Endometrium (tissue), 2 donors: ENCODE measurements around the gene CDK19.

Source experiments
- FAIRE-seq: peaks from 2 replicates; lab custom pipeline; 2012; peaks lifted over from hg19 to GRCh38; lab: Jason Lieb, UNC
- donor health status: control.
- donor health status: control.

CDK19 gene

DNA sequence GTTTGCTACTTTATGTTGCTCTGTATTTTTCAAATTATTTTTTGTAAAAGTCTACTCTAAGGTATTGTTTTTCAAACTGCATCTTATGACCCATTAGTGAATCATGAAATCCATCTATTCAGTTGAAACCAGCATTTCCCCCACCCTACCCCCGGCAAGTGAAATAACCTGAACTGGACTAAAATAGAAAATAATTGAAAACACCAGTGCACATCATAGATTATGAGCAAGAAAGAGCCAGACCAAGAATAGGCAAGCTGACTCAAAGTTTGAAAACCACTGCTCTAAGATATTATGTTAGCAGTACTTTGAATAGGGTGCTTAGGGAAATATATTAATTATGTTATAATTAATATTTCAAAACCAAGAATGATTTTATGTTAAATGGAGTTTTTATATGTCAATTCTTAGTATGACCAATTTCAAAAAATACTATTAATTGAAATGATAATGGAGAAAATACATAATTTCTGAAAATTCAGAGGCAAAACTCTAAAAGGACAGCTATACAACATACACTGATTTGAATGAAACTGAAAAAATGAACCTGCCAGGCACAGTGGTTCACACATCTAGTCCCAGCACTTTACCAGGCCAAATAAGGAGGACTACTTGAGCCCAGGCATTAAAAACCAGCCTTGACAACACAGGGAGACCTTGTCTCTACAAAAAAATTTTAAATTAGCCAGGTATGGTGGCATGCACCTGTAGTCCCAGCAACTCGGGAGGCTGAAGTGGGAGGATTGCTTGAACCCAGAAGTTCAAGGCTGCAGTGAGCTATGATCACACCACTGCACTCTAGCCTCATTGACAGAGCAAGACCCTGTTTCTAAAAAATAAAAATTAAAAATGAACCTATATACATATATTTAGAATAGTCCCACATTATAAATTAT lies 112.0 kb downstream of the CDK19 start:
- no peak for FAIRE-seq

DNA sequence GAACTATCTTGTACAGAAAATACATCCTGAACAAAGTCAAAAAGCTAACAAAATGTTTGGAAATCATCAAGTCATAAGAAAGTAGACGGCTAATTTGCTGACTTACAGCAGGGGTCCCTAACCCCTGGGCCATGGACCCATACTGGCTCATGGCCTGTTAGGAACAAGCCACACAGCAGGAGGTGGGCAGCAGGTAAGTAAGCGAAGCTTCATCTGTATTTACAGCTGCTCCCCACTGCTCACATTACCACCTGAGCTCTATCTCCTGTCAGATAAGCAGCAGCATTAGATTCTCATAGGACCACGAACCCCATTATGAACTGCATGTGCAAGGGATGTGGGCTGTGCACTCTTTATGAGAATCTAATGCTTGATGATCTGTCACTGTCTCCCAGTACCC lies 115.5 kb downstream of the CDK19 start:
- no peak for FAIRE-seq

DNA sequence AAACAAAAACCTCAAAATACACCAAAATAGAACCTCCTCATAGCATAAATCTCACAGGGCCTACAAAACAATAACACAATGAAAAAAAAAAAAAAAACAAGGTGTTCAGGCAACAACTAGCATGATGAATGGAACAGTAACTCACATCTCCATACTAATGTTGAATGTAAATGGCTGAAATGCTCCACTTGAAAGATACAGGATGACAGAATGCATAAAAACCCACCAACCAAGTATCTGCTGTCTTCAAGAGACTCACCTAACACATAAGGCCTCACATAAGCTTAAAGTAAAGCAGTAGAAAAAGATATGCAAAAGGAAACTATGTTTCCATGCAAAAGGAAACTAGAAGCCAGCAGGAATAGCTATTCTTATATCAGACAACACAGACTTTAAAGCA lies 121.3 kb downstream of the CDK19 start:
- FAIRE-seq = no peak

- FAIRE-seq = no peak
Observed at GRCh38 chr6:110693296-110693695, 122.0 kb downstream of the CDK19 start.

- no peak for FAIRE-seq
Observed at GRCh38 chr6:110690916-110691315, 124.4 kb downstream of the CDK19 start.

DNA sequence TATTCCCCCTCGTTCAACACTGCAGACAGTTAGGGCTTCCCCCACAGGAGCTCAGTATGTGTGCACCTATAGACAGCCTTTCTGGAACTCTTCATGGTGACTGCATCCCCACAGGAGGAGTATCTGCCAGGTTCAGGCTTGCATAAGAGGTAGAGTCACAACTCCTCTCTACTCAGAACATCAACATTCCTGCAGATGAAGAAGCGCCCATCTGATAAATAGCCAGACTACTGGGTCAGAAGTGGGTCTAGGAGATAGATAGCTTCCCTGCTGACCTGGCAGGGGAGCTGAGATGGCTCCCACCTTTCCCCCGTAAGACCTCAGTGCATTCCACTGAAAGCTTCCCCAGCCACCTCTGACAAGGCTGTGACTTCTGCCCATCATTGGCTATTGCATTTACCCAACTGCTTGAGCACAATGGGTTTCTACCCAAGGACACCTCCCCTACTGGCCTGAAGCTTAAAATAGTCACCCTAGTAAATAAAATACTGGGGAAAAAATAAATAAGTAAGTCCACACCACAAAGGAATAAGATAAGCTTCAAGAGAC lies 125.1 kb downstream of the CDK19 start:
- FAIRE-seq = no peak

GRCh38 chr6:110689275-110689935 lies 125.9 kb downstream of the CDK19 start:
- FAIRE-seq = no peak

GRCh38 chr6:110688661-110689268 lies 126.5 kb downstream of the CDK19 start:
- no peak for FAIRE-seq

DNA sequence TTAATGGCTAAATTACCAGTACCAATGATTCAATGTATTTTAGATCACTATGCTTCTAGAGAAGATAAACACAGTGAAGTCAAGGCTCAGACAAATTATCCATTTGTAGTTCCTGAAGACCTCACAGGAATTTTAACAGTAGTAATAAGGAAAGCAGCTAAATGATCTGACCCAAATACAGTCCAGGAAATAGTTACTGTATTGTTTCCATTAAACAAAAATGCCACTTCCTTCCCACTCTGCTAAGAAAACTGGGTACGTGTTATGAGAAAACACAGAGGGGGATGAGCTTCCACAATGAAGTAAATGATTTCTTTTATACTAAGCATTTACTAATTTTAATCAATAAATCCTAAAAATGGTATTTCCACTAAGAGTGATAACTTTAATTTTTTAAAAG lies 127.9 kb downstream of the CDK19 start:
- FAIRE-seq = no peak

DNA sequence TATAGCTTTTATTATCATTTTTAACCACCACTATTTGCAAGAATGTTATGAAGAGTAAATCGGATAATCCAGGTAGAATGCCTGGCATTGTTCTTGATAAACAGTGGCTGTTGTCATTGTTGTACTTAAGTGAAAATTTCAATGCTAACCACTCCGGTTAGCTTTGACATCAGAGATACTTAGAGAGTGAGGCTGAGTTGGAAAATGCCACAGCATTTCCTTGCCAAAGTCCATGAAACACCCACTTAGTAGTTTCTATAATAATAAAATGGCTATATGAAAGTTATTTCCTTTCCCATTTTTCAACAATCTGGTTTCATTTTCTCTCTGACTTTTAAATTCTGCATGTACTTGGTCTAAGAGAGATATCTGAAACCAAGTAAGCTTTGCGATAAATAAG lies 132.0 kb downstream of the CDK19 start:
- no peak for FAIRE-seq

- peak; percentile 50 for FAIRE-seq
Observed at GRCh38 chr6:110682460-110682853, 132.8 kb downstream of the CDK19 start.

GRCh38 chr6:110681543-110682459 lies 133.5 kb downstream of the CDK19 start:
- no peak for FAIRE-seq

DNA sequence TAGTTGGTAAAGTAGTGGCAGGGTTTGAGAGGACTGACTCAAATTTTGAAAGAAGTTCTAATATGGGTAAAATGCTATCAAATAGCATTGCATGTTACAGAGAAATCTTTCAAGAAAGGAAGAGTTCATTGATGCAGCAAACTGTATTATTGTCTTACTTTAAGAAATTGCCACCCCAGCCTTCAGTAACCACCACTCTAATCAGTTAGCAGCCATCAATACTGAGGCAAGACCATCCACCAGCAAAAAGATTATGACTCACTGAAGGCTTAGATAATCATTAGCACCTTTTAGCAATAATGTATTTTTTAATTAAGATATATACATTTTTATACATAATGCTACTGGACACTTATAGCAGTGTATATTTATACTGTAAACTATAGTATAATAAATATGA lies 138.9 kb downstream of the CDK19 start:
- no peak for FAIRE-seq

GRCh38 chr6:110674096-110674495 lies 141.2 kb downstream of the CDK19 start:
- FAIRE-seq = no peak

DNA sequence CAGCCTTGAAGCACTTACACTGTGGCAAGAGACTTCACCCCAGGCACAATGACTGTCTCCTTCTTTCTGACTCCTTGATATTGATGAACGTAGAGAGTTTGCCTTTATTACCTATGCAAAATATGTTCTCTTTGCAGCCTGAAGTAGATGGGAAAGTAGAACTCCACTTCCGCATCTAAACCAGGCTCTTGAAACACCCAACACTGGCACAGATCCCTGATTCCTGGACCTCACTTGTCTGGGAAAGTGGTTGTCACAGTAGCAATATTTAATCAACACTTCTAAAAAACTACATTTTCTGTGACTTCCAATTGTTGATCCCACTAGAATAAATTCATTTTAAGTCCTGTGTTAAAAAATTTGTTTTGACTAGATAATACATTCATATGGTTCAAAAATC lies 143.1 kb downstream of the CDK19 start:
- FAIRE-seq = no peak

DNA sequence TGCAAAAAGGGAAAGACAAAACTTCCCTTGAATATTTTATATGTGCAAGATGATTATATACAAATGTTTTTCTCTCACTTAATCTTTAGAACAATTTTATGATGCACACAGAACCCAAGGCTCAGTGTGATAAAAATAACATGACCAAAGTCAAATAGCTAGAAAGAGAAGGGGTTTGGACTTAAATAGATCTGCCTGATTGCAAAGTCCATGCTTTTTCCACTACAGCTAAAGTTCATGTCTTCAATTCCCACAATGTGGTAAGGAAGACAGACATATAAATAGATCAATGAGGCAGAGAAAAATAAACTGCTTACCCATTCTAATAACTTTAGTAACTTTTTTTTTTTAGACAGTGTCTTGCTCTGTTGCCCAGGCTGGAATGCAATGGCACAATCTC lies 143.8 kb downstream of the CDK19 start:
- FAIRE-seq = no peak

- FAIRE-seq = no peak
Observed at GRCh38 chr6:110665600-110665999, 149.7 kb downstream of the CDK19 start.

DNA sequence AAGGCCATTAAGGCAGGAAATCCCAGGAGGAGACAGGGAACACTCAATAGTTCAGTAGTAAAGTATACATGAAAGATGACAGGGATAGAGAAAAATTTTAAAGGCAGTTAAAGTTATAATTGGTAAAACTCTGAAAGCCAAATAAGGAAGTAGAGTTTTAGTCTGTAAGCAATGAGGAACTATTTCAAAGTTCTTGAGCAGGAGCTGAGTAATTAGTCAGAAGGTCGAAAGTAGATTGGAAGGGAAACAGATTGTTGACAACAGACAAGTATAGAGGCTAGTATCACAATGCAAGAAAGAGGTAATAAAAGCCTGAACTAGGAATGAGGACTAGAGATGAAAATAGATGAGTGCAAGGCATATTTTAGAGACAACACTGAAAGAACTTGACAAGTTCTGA lies 150.3 kb downstream of the CDK19 start:
- FAIRE-seq = no peak

DNA sequence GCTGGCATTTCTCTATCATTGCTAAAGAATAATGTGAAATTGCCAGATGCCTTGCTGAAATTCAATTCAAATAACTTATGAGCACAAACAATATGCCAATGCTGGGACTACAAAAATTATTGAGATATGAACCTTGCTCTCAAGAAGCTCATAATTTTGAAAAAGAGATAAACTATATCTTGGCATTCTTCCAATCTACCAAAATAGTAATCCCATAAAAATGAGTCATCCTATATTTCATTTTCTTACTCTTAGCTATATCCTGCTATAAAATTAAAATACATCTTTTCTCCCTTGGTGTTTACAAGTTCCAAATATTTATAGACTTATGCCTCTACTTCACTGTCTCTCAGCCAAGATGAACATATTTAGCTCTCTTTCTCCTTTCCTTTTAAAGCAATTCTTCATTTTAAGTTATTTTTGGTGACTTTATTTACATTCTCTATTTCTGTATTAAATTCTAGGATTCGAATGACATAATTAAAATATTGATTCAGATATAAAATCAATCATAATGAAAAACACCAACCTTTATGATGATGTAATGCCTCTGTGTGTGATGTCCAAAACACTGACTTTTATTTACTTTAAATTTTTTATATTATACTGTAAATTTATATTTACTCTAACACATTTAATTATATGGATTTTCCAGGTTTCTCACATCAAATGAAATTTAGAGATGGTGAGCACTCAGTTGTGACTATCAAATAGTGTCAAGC lies 152.6 kb downstream of the CDK19 start:
- FAIRE-seq = no peak

- no peak for FAIRE-seq
Observed at GRCh38 chr6:110661414-110661813, 153.9 kb downstream of the CDK19 start.

DNA sequence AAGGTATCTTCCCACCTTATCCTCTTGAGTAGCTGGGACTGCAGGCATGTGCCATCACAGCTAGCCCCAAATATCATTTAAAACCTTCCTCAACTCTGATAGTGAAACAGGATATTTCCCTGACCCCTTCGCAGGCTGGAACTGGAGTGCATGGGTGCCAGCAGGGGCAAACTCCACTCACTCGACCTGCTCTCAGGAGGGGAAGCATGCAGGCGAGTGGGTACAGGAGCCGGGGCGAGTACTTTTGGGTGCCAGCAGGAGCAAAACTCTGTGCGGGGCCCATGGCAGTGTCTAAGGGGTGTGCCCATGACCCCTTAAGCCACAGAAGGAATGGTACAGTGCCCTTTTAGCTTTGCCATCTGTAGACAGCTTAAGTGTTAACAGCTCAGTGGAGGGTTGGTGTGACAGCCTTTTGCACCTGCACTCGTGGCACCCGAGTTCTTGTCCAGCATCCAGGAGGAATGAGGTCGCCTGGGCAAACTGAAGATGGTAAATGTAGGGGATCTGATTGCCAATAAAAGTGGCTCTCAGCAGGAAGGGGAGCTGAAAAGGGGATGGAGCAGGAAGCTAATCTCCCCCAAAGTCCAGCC lies 155.1 kb downstream of the CDK19 start:
- FAIRE-seq = no peak
